ENCODE results near the gene SPRY2.
"Not testable (repeated sequence)": the region's sequence is repeated elsewhere in the genome, so short reads cannot be mapped to it uniquely, and the experiment has no call there.

SPRY2 gene

GRCh38 chr13:80341101-80341755, at the start of gene SPRY2:
SPRY2 (minus strand) TSS chr13:80341126; CDS start chr13:80337705, 3,421 bp downstream.
- ATAC-seq, result peak in 1 of 2 donors; percentile 15

- ATAC-seq, result no peak
Observed at GRCh38 chr13:80390338-80390737, 49.4 kb upstream of the SPRY2 start.

- no peak for ATAC-seq
Observed at GRCh38 chr13:80389073-80390038, 48.4 kb upstream of the SPRY2 start.

GRCh38 chr13:80388506-80388905, 47.6 kb upstream of the SPRY2 start:
- ATAC-seq, result no peak

GRCh38 chr13:80386592-80386991, 45.7 kb upstream of the SPRY2 start:
- ATAC-seq, result no peak

GRCh38 chr13:80386002-80386401, 45.1 kb upstream of the SPRY2 start:
- no peak for ATAC-seq

- no peak for ATAC-seq
Observed at GRCh38 chr13:80382576-80382975, 41.6 kb upstream of the SPRY2 start.

- ATAC-seq, result no peak
Observed at GRCh38 chr13:80379245-80379644, 38.3 kb upstream of the SPRY2 start.

GRCh38 chr13:80376554-80376953, 35.6 kb upstream of the SPRY2 start:
- ATAC-seq, result no peak

- ATAC-seq, result no peak
Observed at GRCh38 chr13:80374901-80375300, 34.0 kb upstream of the SPRY2 start.

GRCh38 chr13:80374444-80374843, 33.5 kb upstream of the SPRY2 start:
- no peak for ATAC-seq

- no peak for ATAC-seq
Observed at GRCh38 chr13:80371840-80372509, 31.0 kb upstream of the SPRY2 start.

- no peak for ATAC-seq
Observed at GRCh38 chr13:80367473-80367872, 26.5 kb upstream of the SPRY2 start.

GRCh38 chr13:80363890-80364503, 23.1 kb upstream of the SPRY2 start:
- no peak for ATAC-seq

GRCh38 chr13:80362481-80362880, 21.6 kb upstream of the SPRY2 start:
- no peak for ATAC-seq

- ATAC-seq, result no peak
Observed at GRCh38 chr13:80361883-80362327, 21.0 kb upstream of the SPRY2 start.

GRCh38 chr13:80361298-80361697, 20.4 kb upstream of the SPRY2 start:
- no peak for ATAC-seq

- ATAC-seq, result no peak
Observed at GRCh38 chr13:80360453-80360800, 19.5 kb upstream of the SPRY2 start.

GRCh38 chr13:80359778-80360452, 19.0 kb upstream of the SPRY2 start:
- no peak for ATAC-seq

- ATAC-seq, result no peak
Observed at GRCh38 chr13:80359414-80359777, 18.5 kb upstream of the SPRY2 start.

- ATAC-seq, result not testable (repeated sequence)
Observed at GRCh38 chr13:80355496-80356094, 14.7 kb upstream of the SPRY2 start.

- ATAC-seq, result no peak
Observed at GRCh38 chr13:80348750-80349149, 7.8 kb upstream of the SPRY2 start.

All from activated CD4-positive, CD25-positive, alpha-beta regulatory T cell treated with anti-CD3 and anti-CD28 coated beads, Interleukin-2, amount 50 U/mL, for 24 hours (primary cell).